NCI-H69 (cell line): ENCODE measurements around the gene UMOD.
A peak's percentile ranks its signal among the peaks of the same experiment; 100 is the strongest.

Experiments
- DNase-seq: peaks from one replicate; lab custom pipeline; 2025; lab: John Stamatoyannopoulos, UW

The UMOD gene

GRCh38 chr16:20300312-20301097 lies 52.0 kb downstream of the UMOD start:
- DNase-seq, result peak; percentile 65

GRCh38 chr16:20298452-20298851 lies 54.1 kb downstream of the UMOD start:
- no peak for DNase-seq

DNA sequence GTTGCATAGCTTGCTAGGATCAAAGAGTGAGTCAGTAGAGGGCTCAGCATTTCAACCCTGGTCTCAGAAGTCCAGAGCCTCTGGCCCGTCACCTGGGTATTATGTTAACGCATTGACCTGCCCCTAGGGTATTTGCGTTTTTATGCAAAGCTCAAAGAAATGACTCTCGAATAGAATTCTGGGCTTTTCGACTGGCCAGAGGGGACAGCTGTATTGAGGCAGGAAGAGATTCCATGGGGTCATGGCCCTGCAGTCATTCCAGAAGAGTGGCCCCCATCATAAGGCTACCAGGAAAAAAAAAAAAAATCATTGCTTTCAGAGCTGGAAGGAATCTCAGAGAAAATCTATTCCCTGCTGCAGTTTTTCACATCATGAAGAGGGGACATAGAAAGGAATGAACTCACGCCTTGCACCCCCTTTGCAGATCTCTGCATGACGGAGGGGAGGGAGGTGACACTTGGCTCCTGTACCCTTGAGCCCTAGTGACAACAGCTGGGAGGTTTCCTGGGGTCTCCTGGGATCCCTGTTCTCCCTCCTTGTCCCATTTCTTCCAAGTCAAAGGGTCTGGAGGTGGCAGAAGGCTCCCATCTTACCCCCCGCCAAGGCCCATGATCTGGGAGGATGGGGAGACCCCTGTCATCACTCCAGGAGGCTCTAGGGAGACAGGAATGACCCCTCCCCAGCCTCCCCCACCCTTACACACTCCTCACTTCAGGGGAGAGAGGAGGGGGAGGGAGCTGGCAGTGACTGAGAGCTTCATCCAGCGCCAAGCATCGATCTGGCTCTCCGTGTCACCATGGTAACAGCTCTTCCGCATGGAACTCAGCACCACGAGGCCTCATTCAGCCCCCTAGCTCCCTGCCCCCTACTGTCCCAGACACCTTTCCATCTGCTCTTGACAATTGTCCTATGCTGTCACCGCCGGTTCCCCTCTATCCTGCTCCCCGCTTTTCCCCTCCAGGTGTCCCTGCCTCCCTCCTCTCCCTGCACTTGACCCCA lies 61.0 kb downstream of the UMOD start:
- no peak for DNase-seq

- DNase-seq, result no peak
Observed at GRCh38 chr16:20289571-20289970, 62.9 kb downstream of the UMOD start.

GRCh38 chr16:20285993-20286499 lies 66.5 kb downstream of the UMOD start:
- DNase-seq, result no peak
